GM21825 (cell line): ENCODE data around the gene NOL11.
"Not testable (repeated sequence)": the region's sequence is repeated elsewhere in the genome, so short reads cannot be mapped to it uniquely, and the experiment has no call there.

ENCODE experiments used
- ATAC-seq: cut with Tn5 transposase; IDR thresholded peaks from one replicate; pipeline ENCODE4 v1.9.1; 2021; ENCODE audit warnings: mild to moderate bottlenecking, moderate library complexity; ENCODE audit not compliant: unreplicated experiment

NOL11 gene

DNA sequence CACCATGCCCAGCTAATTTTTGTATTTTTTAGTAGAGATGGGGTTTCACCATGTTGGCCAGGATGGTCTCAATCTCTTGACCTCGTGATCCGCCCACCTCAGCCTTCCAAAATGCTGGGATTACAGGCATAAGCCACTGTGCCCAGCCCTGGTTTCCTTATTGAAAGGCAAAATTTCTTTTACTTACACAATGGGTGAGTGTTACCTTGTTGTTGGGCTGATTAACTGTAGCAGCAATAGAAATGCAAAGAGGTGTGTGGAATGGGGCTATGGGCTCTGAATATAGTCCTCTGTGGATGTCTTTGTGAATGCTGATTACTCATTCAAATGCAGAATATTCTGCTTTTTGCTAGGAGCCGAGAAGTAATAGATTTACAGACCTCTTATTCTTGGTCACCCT, 34.4 kb downstream of the NOL11 start:
- not testable (repeated sequence) for ATAC-seq

DNA sequence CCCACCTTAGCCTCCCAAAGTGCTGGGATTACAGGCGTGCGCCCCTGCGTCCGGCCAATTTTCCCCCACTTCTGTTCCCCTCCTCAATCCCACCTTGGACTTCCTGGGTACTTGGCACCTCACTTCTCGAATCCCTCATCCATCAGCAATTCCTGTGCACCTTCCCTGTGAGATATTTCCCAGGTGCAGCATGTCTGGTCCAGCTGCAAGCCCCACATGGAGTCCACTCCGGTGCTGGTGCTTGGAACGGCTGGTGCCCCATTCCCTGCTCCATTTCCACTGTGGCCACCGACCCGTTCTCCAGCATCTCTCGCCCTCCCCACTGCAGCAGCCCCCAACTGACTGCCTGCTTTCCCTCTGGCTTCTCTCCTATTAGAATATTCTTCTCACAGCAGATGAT, 35.3 kb downstream of the NOL11 start:
- ATAC-seq = no peak

DNA sequence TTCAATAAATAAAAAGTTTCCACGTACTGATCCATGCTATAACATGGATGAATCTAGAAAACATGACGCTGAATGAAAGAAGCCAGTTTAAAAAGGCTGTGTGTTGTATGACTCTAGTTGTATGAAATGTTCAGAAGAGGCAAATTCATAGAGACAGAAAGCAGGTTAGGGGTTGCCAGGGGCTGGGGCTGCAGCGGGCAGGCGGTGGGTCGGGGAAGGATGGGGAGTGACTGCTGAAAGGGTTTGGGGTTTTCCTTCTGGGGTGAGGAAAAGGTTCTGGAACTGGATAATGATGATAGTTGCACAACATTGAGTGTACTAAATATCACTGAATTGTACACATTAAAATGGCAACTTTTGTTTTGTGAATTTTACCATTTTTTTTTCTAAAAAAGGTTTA, 36.3 kb downstream of the NOL11 start:
- no peak for ATAC-seq

DNA sequence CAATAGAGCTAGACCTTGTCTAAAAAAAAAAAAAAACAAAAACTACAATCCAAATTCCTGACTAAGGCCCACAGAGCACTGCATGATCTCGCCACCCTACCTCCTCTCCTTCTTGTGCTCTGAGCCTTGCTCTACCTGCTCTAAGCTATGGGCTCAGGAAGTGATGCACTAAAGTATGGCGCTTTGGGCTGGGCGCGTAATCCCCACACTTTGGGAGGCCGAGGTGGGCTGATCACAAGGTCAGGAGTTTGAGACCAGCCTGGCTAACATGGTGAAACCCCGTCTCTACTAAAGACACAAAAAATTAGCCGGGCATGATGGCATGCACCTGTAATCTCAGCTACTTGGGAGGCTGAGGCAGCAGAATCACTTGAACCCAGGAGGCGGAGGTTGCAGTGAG, 37.0 kb downstream of the NOL11 start:
- not testable (repeated sequence) for ATAC-seq

DNA sequence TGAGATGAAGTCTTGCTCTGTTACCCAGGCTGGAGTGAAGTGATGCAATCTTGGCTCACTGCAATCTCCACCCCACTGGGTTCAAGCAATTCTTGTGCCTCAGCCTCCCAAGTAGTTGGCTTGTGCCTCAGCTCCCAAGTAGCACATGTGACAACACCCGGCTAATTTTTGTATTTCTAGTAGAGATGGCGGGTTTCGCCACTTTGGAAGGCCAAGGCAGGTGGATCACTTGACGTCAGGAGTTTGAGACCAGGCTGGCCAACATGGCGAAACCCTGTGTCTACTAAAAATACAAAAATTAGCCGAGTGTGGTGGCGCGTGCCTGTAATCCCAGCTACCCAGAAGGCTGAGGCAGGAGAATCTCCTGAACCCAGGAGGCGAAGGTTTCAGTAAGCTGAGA, 39.0 kb downstream of the NOL11 start:
- ATAC-seq = not testable (repeated sequence)

DNA sequence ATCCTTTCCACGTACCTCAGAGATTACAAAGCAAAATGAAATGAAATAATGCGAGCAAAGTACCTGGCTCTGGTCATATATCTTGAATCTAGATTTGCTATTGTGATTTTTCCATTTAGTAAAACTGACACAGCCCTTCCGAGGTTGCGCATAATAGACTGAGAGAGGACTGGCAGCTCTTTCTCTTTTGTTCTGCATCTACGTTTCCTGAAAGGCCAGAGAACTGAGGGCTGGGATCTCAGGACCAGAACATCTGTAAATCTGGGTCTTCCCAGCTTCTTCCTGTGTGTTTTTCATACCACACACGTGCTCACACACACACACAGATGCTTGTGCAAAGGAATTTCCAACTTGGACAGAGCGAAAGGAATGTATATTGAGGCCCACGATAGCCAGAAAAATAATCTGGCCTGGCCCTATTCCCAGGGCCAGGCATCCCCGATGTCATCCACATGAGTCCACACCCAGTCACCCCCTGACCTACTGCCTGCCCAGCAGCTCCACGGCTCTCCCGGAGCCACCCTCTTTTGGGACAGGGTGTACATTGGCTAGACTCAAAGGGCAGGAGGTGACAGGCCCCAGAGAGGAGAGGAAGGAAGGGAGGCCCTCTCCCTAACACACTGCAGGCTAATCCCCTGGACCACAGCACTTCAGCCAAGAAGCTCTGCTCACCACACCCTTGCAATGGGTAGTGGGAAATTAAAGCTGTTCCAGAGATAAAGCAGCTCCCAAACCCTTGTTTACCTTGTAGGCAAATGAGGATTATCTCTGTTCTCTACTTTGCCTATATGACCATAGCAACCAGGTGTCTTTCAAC, 41.8 kb downstream of the NOL11 start:
- no peak for ATAC-seq

DNA sequence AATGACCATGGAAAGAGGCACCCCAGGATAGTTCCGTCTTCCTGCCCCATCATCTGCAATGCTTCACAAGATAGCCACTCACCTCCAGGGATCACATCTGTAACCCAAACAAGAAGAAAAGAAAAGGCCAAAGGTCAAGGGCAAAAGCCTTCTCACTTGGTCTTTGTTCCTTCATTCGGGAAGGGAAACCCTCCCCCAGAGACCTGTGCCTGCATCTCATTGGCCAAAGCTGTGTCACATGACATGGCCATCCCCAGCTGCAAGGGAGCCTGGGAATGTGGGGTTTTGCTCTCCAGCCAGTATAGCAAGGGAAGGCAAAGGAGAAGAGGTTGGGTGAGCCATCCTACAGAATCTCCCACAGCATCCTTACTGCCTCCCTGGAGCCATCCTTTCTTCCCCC, 47.9 kb downstream of the NOL11 start:
- no peak for ATAC-seq

DNA sequence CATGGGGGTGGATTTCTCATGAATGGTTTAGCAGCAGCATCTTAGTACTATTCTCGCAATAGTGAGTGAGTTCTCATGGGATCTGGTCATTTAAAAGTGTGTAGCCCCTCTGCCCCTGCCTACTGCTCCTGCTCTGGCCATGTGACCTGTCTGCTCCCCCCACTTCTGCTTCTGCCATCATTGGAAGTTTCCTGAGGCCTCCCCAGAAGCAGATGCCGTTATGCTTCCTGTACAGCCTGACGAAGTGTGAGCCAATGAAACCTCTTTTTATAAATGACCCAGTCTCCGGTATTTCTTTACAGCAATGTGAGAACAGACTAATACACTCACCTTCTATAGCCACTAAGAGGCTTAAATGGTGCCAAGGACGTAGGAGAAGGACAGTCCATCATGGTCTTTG, 51.5 kb downstream of the NOL11 start:
- no peak for ATAC-seq

DNA sequence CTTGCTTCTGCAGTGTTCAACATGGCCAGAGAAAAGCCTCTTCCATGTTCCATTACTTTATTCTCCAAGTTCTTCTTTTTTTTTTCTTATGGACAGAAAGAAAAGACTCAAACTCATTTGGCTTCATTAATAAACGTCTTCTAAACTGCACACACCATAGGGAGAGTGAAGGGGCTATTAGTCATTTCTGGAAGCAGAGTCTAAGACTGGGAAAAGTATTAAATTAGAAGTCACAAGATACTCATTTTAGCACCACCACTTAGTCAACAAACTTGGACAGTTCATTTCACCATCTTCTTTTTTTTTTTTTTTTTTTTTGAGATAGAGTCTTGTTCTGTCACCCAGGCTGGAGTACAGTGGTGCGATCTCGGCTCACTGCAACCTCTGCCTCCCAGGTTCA, 52.8 kb downstream of the NOL11 start:
- ATAC-seq = no peak

DNA sequence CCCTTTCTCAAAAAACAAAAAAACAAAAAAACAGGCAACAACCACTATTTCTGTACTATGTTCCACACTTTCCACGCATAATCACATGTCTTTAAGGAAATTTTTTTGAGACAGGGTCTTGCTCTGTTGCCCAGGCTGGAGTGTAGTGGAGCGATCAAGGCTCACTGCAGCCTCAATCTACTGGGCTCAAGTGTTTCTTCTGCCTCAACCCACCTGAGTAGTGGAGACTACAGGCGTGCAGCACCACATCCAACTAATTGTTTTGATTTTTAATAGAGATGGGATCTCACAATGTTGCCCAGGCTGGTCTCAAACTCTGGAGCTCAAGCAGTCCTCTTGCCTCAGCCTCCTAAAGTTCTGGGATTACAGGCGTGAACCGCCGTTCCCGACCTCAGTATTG, 54.9 kb downstream of the NOL11 start:
- ATAC-seq = no peak

DNA sequence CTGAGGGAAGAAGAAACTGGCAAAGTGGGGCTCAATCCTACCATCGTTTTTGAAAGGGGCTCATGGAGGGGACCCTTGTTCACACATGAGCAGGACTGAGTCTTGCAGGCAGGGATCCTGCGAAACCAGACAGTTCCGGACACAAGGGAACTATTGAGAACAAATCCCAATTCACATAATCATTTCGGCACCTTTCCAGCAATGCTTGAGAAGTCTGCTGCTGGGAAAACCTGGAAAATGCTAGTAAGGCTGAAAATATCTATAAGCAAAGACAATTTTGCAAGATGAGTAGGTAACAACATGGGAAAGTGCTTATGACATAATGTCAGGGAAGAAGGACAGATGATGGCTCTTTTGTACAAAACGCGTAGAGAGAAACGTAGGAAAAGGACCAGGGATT, 55.5 kb downstream of the NOL11 start:
- no peak for ATAC-seq

DNA sequence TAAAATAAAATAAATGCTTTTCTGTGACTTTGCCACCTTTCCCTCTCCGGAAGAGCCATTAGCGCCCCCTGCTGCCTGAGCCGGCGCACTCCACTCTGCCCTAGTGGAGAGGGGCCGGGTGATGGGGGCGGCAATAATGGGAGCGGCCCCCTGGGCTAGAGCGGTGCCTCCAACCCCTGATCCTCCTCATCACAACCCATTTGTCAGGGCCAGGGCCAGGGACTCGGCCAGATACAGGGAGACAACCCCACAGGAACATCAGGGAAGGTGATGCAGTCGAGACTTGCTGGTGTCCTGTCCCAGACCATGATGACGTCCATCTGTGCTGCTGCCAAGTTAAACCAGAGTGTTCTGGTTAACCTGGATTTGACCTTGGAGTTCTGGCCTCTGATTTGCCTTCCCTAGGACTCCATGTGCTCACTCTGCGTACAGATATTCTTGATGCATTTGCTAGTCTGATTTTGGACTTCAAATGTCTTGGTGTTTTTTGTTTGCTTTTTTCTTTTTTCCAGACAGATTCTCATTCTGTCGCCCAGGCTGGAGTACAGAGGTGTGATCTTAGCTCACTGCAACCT, 61.4 kb downstream of the NOL11 start:
- ATAC-seq = no peak

DNA sequence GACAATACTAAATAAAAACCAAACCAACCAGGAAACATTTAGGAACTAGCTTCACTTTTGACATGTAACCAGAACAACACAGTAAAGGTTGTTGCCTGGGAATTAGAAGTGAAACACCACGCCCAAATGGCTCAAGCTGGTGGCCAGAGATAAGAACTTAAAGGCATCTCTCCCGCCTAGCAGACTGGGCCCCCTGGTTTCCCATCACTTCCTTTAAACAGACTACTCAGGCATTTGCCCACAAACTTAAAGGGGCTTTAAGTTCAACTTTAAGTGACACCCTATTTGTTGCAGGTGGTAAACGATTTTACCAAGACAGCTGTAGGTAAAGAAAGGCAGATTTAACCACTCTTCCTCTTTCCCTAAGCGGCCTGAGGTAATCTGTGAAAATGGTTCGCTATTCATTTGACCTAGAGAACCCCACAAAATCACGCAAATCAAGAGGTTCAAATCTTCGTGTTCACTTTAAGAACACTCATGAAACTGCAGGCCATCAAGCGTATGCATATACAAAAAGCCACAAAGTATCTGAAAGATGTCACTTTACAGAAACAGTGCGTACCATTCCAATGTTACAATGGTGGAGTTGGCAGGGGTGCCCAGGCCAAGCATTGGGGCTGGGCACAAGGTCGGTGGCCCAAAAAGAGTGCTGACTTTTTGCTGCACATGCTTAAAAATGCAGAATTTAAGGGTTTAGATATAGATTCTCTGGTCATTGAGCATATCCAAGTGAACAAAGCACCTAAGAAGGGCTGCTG, 66.8 kb downstream of the NOL11 start:
- ATAC-seq = no peak

DNA sequence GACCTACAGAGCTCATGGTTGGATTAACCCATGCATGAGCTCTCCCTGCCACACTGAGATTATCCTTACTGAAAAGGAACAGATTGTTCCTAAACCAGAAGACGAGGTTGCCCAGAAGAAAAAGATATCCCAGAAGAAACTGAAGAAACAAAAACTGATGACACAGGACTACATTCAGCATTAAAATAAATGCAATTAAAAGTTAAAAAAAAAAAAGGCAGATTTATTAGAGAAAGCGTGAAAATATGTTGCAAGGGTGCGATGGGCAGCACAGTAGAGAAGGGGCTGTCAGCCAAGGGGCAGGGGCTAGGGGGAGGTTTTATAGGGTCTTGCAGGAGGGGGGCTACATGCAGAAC, 67.4 kb downstream of the NOL11 start:
- no peak for ATAC-seq

DNA sequence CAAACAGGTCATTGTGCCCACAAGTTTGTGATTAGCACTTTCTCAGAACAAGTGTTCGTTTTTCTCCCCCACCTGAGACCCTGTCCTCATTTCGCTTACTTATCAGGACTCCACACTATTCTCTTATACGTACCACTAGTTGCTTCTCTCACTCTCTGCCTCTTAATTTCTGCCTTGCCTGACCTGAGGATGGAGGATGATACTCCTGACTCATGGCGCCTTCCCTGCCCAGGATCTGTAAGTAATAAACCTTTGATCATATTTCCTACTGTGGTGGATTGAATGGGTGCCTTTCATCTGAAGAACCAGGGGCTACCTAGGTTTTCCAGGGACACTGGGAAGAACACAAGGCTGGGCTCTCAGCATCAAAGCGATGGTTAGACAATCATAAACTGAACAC, 67.8 kb downstream of the NOL11 start:
- ATAC-seq = no peak
